Measurements from ENCODE around the gene TBC1D8B. TPM values are rescaled to one million over a fixed set of nuclear protein-coding genes. Genes with fewer than 3 reads are reported as not detected.

Gene TBC1D8B
- total RNA-seq: 1 to 10 TPM; 3.0 to 4.8 TPM

GRCh38 chrX:106802388-106803275 lies at the start of gene TBC1D8B:
Gene TBC1D8B, plus strand, starts transcription at chrX:106802673. Its CDS starts 181 bp downstream, at chrX:106802854.

GRCh38 chrX:106903291-106903824 lies 100.9 kb downstream of the TBC1D8B start, which contains the start of gene RIPPLY1:
Gene RIPPLY1, minus strand, starts transcription at chrX:106903341. Its CDS starts 54 bp downstream, at chrX:106903287.

GRCh38 chrX:106919932-106920452 lies 117.5 kb downstream of the TBC1D8B start, which contains the start of gene CLDN2:
Gene CLDN2, plus strand, starts transcription at chrX:106920402. Its CDS starts 7,827 bp downstream, at chrX:106928229.

Other genes starting within 250 kb of the TBC1D8B start
- 10 to 100 TPM in 1 of 2 donors, 1 to 10 TPM in 1; 7.0 to 10.3 TPM for gene RADX, start 190.7 kb upstream of the TBC1D8B start, total RNA-seq
- 10 to 100 TPM in 1 of 2 donors, 1 to 10 TPM in 1; 3.7 to 23.1 TPM for gene RNF128, start 76.0 kb upstream of the TBC1D8B start, total RNA-seq
- not detected for gene RIPPLY1, start 100.7 kb downstream of the TBC1D8B start, total RNA-seq
- gene CLDN2, start 117.7 kb downstream of the TBC1D8B start, total RNA-seq: not detected
- 10 to 100 TPM; 10.3 to 13.8 TPM for gene MORC4, start 197.5 kb downstream of the TBC1D8B start, total RNA-seq

Measured in melanocyte of skin (primary cell).